H1 (cell line): ENCODE measurements around the gene ATOH8. TPM values are rescaled to one million over a fixed set of nuclear protein-coding genes. Genes with fewer than 3 reads are reported as not detected.

ENCODE experiments used
- CTCF ChIA-PET: fragments of 300-600 bp; sonication (Branson Sonifier 250); formaldehyde crosslinking; loops from one replicate; lab custom pipeline; 2021; ENCODE audit not compliant: partially characterized antibody; lab: Charles Lee
- POLR2A ChIA-PET: fragments of 300-600 bp; sonication (Branson Sonifier 250); formaldehyde crosslinking; loops from one replicate; lab custom pipeline; 2021; ENCODE audit warnings: inconsistent platforms; ENCODE audit not compliant: partially characterized antibody; lab: Charles Lee
- DNase-seq, 2 experiments: peaks; one replicate each; pipeline versions ENCODE4 v3.0.0 to v3.0.0-alpha.2; 2010 to 2022; ENCODE audit warnings: low spot score in 2 of 2, low read depth in 1 of 2, mixed read lengths in 1 of 2
- FAIRE-seq: peaks from 2 replicates; lab custom pipeline; 2011; peaks lifted over from hg19 to GRCh38; lab: Jason Lieb, UNC
- H2AFZ ChIP-seq: 2 replicates; pipeline ENCODE4 v1.8.1; 2012; ENCODE audit warnings: low read length, inconsistent platforms
- H2AK5ac ChIP-seq: 2 replicates; pipeline ENCODE4 v1.6.1; 2013; ENCODE audit warnings: low read depth, low read length
- H2BK120ac ChIP-seq: replicated peaks from 2 replicates; pipeline ENCODE3; 2013; ENCODE audit warnings: low read depth, low read length, inconsistent platforms
- H2BK12ac ChIP-seq: 2 replicates; pipeline ENCODE4 v1.6.1; 2013; ENCODE audit warnings: low read depth, low read length
- H2BK15ac ChIP-seq: 2 replicates; pipeline ENCODE4 v1.6.1; 2013; ENCODE audit warnings: low read length
- H2BK20ac ChIP-seq: 2 replicates; pipeline ENCODE4 v1.6.1; 2013; ENCODE audit warnings: low read length
- H2BK5ac ChIP-seq: 2 replicates; pipeline ENCODE4 v1.6.1; 2013; ENCODE audit warnings: low read depth, low read length
- H3K14ac ChIP-seq: 2 replicates; pipeline ENCODE4 v1.6.1; 2013; ENCODE audit warnings: inconsistent platforms; ENCODE audit not compliant: insufficient read length
- H3K18ac ChIP-seq: 2 replicates; pipeline ENCODE4 v1.6.1; 2013; ENCODE audit warnings: low read length; ENCODE audit errors: extremely low read depth
- H3K23ac ChIP-seq: 2 replicates; pipeline ENCODE4 v1.6.1; 2013; ENCODE audit warnings: inconsistent platforms; ENCODE audit not compliant: insufficient read length
- H3K23me2 ChIP-seq: 2 replicates; pipeline ENCODE4 v1.6.1; 2013; ENCODE audit warnings: low read depth, low read length
- H3K27ac ChIP-seq: 2 replicates; pipeline ENCODE4 v1.6.1; 2011; ENCODE audit warnings: low read depth, low read length, inconsistent platforms
- H3K27me3 ChIP-seq, 4 experiments: replicated peaks in 1 of 4; 1 replicate in 1 of 4; 2 replicates in 3 of 4; pipeline versions ENCODE4 v1.6.1 to v1.8.1; 2011 to 2013; ENCODE audit warnings: low read length in 3 of 4, mild to moderate bottlenecking in 3 of 4, inconsistent platforms in 2 of 4, mixed read lengths in 2 of 4, moderate library complexity in 1 of 4; ENCODE audit not compliant: control insufficient read depth in 3 of 4, insufficient read depth in 3 of 4; ENCODE audit errors: extremely low read depth in 1 of 4
- H3K36me3 ChIP-seq, 4 experiments: 2 replicates each; pipeline versions ENCODE4 v1.6.1 to v1.8.1; 2011 to 2013; ENCODE audit warnings: mild to moderate bottlenecking in 4 of 4, low read length in 3 of 4, moderate library complexity in 2 of 4, control low read depth in 1 of 4, inconsistent platforms in 1 of 4; ENCODE audit not compliant: insufficient read depth in 4 of 4, control insufficient read depth in 2 of 4
- H3K4ac ChIP-seq: replicated peaks from 2 replicates; pipeline ENCODE3; 2013; ENCODE audit warnings: low read length, low read depth, mixed read lengths, inconsistent platforms; ENCODE audit not compliant: insufficient read length
- H3K4me1 ChIP-seq, 4 experiments: replicated peaks in 1 of 4; 1 replicate in 1 of 4; 2 replicates in 3 of 4; pipeline versions ENCODE4 v1.6.1 to v1.8.1; 2011 to 2013; ENCODE audit warnings: low read length in 3 of 4, inconsistent platforms in 2 of 4, mixed read lengths in 1 of 4; ENCODE audit not compliant: insufficient read depth in 4 of 4, control insufficient read depth in 3 of 4
- H3K4me2 ChIP-seq, 2 experiments: 2 replicates each; pipeline versions ENCODE4 v1.6.1 to v1.8.1; 2011 to 2013; ENCODE audit warnings: low read depth in 2 of 2, low read length in 2 of 2, control low read depth in 1 of 2, inconsistent platforms in 1 of 2, mild to moderate bottlenecking in 1 of 2; ENCODE audit not compliant: insufficient read depth in 1 of 2
- H3K4me3 ChIP-seq, 4 experiments: fragments of 200-600, 300-600 bp in 1 of 4; sonication (generic), shearing (Covaris generic), sonication (Bioruptor Twin) in 1 of 4; 2 replicates each; pipeline versions ENCODE4 v1.5.1 to v1.8.1; 2011 to 2016; ENCODE audit warnings: low read length in 4 of 4, low read depth in 3 of 4, control low read depth in 2 of 4, inconsistent platforms in 2 of 4, mild to moderate bottlenecking in 2 of 4, mixed read lengths in 1 of 4, moderate library complexity in 1 of 4; ENCODE audit not compliant: insufficient read depth in 2 of 4; ENCODE audit errors: extremely low read depth in 1 of 4
- H3K56ac ChIP-seq: replicated peaks from 2 replicates; pipeline ENCODE3; 2013; ENCODE audit warnings: low read depth, mild to moderate bottlenecking, mixed read lengths, low read length, inconsistent platforms; ENCODE audit not compliant: insufficient read length
- H3K79me1 ChIP-seq: 2 replicates; pipeline ENCODE4 v1.6.1; 2013; ENCODE audit warnings: low read depth, low read length, control low read depth
- H3K79me2 ChIP-seq, 2 experiments: 2 replicates each; pipeline versions ENCODE4 v1.6.1 to v1.8.1; 2012 to 2013; ENCODE audit warnings: low read length in 2 of 2, mild to moderate bottlenecking in 2 of 2, inconsistent platforms in 1 of 2; ENCODE audit not compliant: insufficient read depth in 2 of 2, control insufficient read depth in 1 of 2
- H3K9ac ChIP-seq, 4 experiments: replicated peaks in 1 of 4; 1 replicate in 1 of 4; 2 replicates in 3 of 4; pipeline versions ENCODE4 v1.6.1 to v1.8.1; 2011 to 2013; ENCODE audit warnings: low read depth in 3 of 4, low read length in 3 of 4, control low read depth in 2 of 4, mild to moderate bottlenecking in 2 of 4, moderate library complexity in 2 of 4, inconsistent platforms in 1 of 4; ENCODE audit errors: extremely low read depth in 1 of 4
- H3K9me3 ChIP-seq, 2 experiments: 2 replicates each; pipeline versions ENCODE4 v1.6.1 to v1.8.1; 2012 to 2013; ENCODE audit warnings: mild to moderate bottlenecking in 2 of 2, moderate library complexity in 2 of 2, control low read depth in 1 of 2, inconsistent platforms in 1 of 2, low read depth in 1 of 2, low read length in 1 of 2, mixed read lengths in 1 of 2; ENCODE audit not compliant: insufficient read depth in 2 of 2
- H4K20me1 ChIP-seq, 2 experiments: replicated peaks in 1 of 2; 2 replicates each; pipeline versions ENCODE3 to v1.8.1; 2011 to 2013; ENCODE audit warnings: inconsistent platforms in 2 of 2, low read length in 2 of 2, mild to moderate bottlenecking in 1 of 2; ENCODE audit not compliant: insufficient read depth in 2 of 2, control insufficient read depth in 1 of 2
- H4K5ac ChIP-seq: 2 replicates; pipeline ENCODE4 v1.6.1; 2013; ENCODE audit warnings: low read length, low read depth, mixed read lengths, inconsistent platforms; ENCODE audit not compliant: insufficient read length
- H4K8ac ChIP-seq: 2 replicates; pipeline ENCODE4 v1.8.0; 2013; ENCODE audit warnings: mild to moderate bottlenecking, moderate library complexity, low read length, inconsistent platforms; ENCODE audit not compliant: insufficient read depth; ENCODE audit errors: extremely low read depth
- H4K91ac ChIP-seq: replicated peaks from 2 replicates; pipeline ENCODE3; 2013; ENCODE audit warnings: low read length, mixed read lengths, inconsistent platforms; ENCODE audit not compliant: insufficient read length
- ASH2L ChIP-seq: fragments of 200-600, 300-600 bp; sonication (generic); IDR thresholded peaks from one replicate; pipeline ENCODE4 v1.7.1; 2017; ENCODE audit warnings: low read length
- ATF3 ChIP-seq: IDR thresholded peaks from 2 replicates; pipeline ENCODE4 v1.6.1; 2011; ENCODE audit warnings: low read depth, mild to moderate bottlenecking, low read length; ENCODE audit not compliant: insufficient read depth
- CBX5 ChIP-seq: fragments of 300-800, 300-1000 bp; sonication (generic); IDR thresholded peaks from 2 replicates; pipeline ENCODE4 v1.7.1; 2016; ENCODE audit warnings: antibody characterized with exemption, low read length, low read depth
- CHD1 ChIP-seq: IDR thresholded peaks from 2 replicates; pipeline ENCODE4 v1.6.1; 2012; ENCODE audit warnings: low read depth, low read length, improper control_type of control experiment
- CHD2 ChIP-seq: IDR thresholded peaks from 2 replicates; pipeline ENCODE4 v1.6.1; 2012; ENCODE audit warnings: low read length, improper control_type of control experiment
- GABPA ChIP-seq: IDR thresholded peaks from 2 replicates; pipeline ENCODE4 v1.6.1; 2011; ENCODE audit warnings: mild to moderate bottlenecking, low read length, moderate library complexity, borderline replicate concordance; ENCODE audit not compliant: insufficient read depth
- JUND ChIP-seq: IDR thresholded peaks from 2 replicates; pipeline ENCODE4 v1.6.1; 2011; ENCODE audit warnings: mild to moderate bottlenecking, improper control_type of control experiment, low read length
- KDM5A ChIP-seq: fragments of 200-600 bp; IDR thresholded peaks from 2 replicates; pipeline ENCODE4 v1.7.1; 2012; ENCODE audit warnings: mild to moderate bottlenecking, low read length, inconsistent platforms, mixed read lengths
- POLR2AphosphoS5 ChIP-seq: IDR thresholded peaks from 2 replicates; pipeline ENCODE4 v1.6.1; 2011; ENCODE audit warnings: low read depth, low read length
- SIN3A ChIP-seq, 2 experiments: IDR thresholded peaks in 1 of 2; conservative IDR thresholded peaks in 1 of 2; 2 replicates each; pipeline ENCODE4 v1.6.1; 2011 to 2012; ENCODE audit warnings: low read length in 2 of 2, improper control_type of control experiment in 1 of 2, low read depth in 1 of 2, mild to moderate bottlenecking in 1 of 2
- SIRT6 ChIP-seq: IDR thresholded peaks from one replicate; pipeline ENCODE4 v1.7.1; 2012; ENCODE audit warnings: low read length, inconsistent platforms
- SIX5 ChIP-seq: IDR thresholded peaks from 2 replicates; pipeline ENCODE4 v1.6.1; 2011; ENCODE audit warnings: mild to moderate bottlenecking, low read depth, low read length
- SRF ChIP-seq: IDR thresholded peaks from 2 replicates; pipeline ENCODE4 v1.6.1; 2011; ENCODE audit warnings: mild to moderate bottlenecking, low read depth, low read length, moderate library complexity
- TAF1 ChIP-seq: IDR thresholded peaks from 2 replicates; pipeline ENCODE4 v1.6.1; 2011; ENCODE audit warnings: mild to moderate bottlenecking, low read depth, low read length
- TBP ChIP-seq: IDR thresholded peaks from 2 replicates; pipeline ENCODE4 v1.6.1; 2011; ENCODE audit warnings: low read depth, low read length, improper control_type of control experiment
- TCF12 ChIP-seq: IDR thresholded peaks from 2 replicates; pipeline ENCODE4 v1.6.1; 2011; ENCODE audit warnings: low read depth, mild to moderate bottlenecking, low read length
- WGBS, 2 experiments: shearing (Covaris generic) in 1 of 2; methylation state at CpG; one replicate each; pipeline versions ENCODE4 v1.1.6 to v1.1.7; 2013 to 2015; ENCODE audit warnings: low lambda C conversion rate in 2 of 2, mixed read lengths in 2 of 2, inconsistent platforms in 1 of 2, low coverage in 1 of 2, missing lambda C conversion rate in 1 of 2; ENCODE audit not compliant: insufficient replicate concordance in 2 of 2, insufficient coverage in 1 of 2, insufficient read length in 1 of 2; ENCODE audit errors: extremely low coverage in 1 of 2, missing lambda C conversion rate in 1 of 2; 5-methylcytosine and 5-hydroxymethylcytosine counted together
- polyA plus RNA-seq, 7 experiments: library from polyadenylated mRNA; depleted of rRNA in 3 of 7; stranded (reverse) in 5 of 7; unstranded in 2 of 7; fragments of >200 nt in 5 of 7; fragments of 200-250 nt in 2 of 7; gene quantifications; 1 replicate in 5 of 7; 2 replicates in 1 of 7; 4 replicates in 1 of 7; pipeline versions ENCODE4 v1.2.1 to v1.2.3, GENCODE V29; 2011 to 2013; ENCODE audit warnings: missing spikeins in 2 of 7, mixed read lengths in 2 of 7
- total RNA-seq: library from RNA; stranded (reverse); fragmentation: NEBNext Ultra II Directional; extraction: Animal tissue kit (Norgen Biotek cat#: 25700); gene quantifications from 2 replicates; pipeline ENCODE4 v1.2.1, GENCODE V29; 2021

ATOH8 gene
- total and polyA plus RNA-seq, 2 of the 8 experiments (the other 6 are each of a cell fraction or from before 2014, with no cell fraction given): 0.50 to 0.53 TPM

- Histone ChIP-seq H3K4ac (no peak overlapping the region), H4K8ac (no peak overlapping the region), H4K91ac (no peak overlapping the region), H3K9ac (no peak overlapping the region), H3K23me2 (no peaks in the 10 kb centered on the region), H3K4me2 (no peak overlapping the region), H4K20me1 (no peaks in the 10 kb centered on the region), H2AFZ (no peak overlapping the region), H3K4me1 (peaks cover 0 to 3% (median 0%) of the 10 kb centered on the region in 4 experiments; a peak in 3 of 7 replicates), H3K79me1 (no peaks in the 10 kb centered on the region), H2BK12ac (no peak overlapping the region), H4K5ac (no peak overlapping the region), H3K36me3 (no peaks in the 10 kb centered on the region; a peak in 1 of 8 replicates), H3K9me3 (no peaks in the 10 kb centered on the region), H3K14ac (no peak overlapping the region), H3K79me2 (no peaks in the 10 kb centered on the region), H3K18ac (no peak overlapping the region), H3K23ac (no peak overlapping the region), H2BK15ac (no peak overlapping the region), H2BK20ac (no peak overlapping the region), H3K56ac (no peak overlapping the region), H2BK120ac (no peak overlapping the region), H3K27ac (no peak overlapping the region), H2AK5ac (no peak overlapping the region), H3K4me3 (no peak overlapping the region), H3K27me3 (no peaks in the 10 kb centered on the region), H2BK5ac (no peak overlapping the region)
- CTCF ChIA-PET: interaction anchor here (0.6 to 2.3 kb wide), 8 partner anchors 10 to 256 kb away, joined by 3 to 10 read pairs (median 4); no protein-coding TSS in a partner anchor
- FAIRE-seq (no peak), DNase-seq (no peak)
- POLR2A ChIA-PET: interaction anchor here (1.1 kb wide), 1 partner anchor 8 kb away, joined by 3 read pairs; no protein-coding TSS in a partner anchor
- whole genome bisulfite sequencing, 2 experiments: 38% methylated on average over 2 of the region's 2 CpGs; no CpG with 5 or more reads in 1 of the 2 experiments
- TF ChIP-seq TBP (no peak), CBX5 (no peak), SIN3A (conservative IDR thresholded peaks at IDR 0.05 in 1 of 2, IDR thresholded peaks at IDR 0.05 in 1 of 2; ENCODE audit: low read depth in 1 of 2, low read length in 2 of 2) (no peak), SRF (no peak), CHD1 (no peak), JUND (no peak), CHD2 (no peak), TAF1 (no peak), ATF3 (no peak), TCF12 (no peak), SIRT6 (no peak), GABPA (no peak), POLR2AphosphoS5 (no peak), ASH2L (no peak), KDM5A (no peak), SIX5 (no peak)
Observed at GRCh38 chr2:85823951-85824350, 70.2 kb downstream of the ATOH8 start.
